Liver (tissue), 9 donors: Measurements from ENCODE around the gene DHRS3. TPM values are rescaled to one million over a fixed set of nuclear protein-coding genes. Genes with fewer than 3 reads are reported as not detected.
A peak's percentile ranks its signal among the peaks of the same experiment; 100 is the strongest.

ENCODE experiments used
- DNase-seq: peaks from one replicate; pipeline ENCODE4 v3.0.0-alpha.2; 2017; ENCODE audit warnings: low spot score
- H3K27ac ChIP-seq, 2 donors: one replicate each; pipeline ENCODE4 v1.7.0; 2013; ENCODE audit warnings: inconsistent platforms in 2 of 2, low read length in 2 of 2, control low read depth in 1 of 2, low read depth in 1 of 2, mild to moderate bottlenecking in 1 of 2
- H3K27me3 ChIP-seq, 4 donors: one replicate each; pipeline versions ENCODE4 v1.6.1 to v1.7.0; 2013; ENCODE audit warnings: low read length in 3 of 4, inconsistent platforms in 1 of 4, mild to moderate bottlenecking in 1 of 4, moderate library complexity in 1 of 4; ENCODE audit not compliant: control insufficient read depth in 4 of 4, insufficient read depth in 4 of 4
- H3K36me3 ChIP-seq, 4 donors: one replicate each; pipeline versions ENCODE4 v1.6.1 to v1.7.0; 2013; ENCODE audit warnings: low read length in 3 of 4, mild to moderate bottlenecking in 3 of 4, low read depth in 1 of 4, moderate library complexity in 1 of 4; ENCODE audit not compliant: control insufficient read depth in 4 of 4, insufficient read depth in 3 of 4
- H3K4me1 ChIP-seq, 4 donors: one replicate each; pipeline versions ENCODE4 v1.6.1 to v1.7.0; 2013; ENCODE audit warnings: low read length in 3 of 4, mild to moderate bottlenecking in 3 of 4, moderate library complexity in 1 of 4; ENCODE audit not compliant: control insufficient read depth in 4 of 4, insufficient read depth in 4 of 4
- H3K4me3 ChIP-seq, 3 donors: one replicate each; pipeline versions ENCODE4 v1.6.1 to v1.7.0; 2013; ENCODE audit warnings: low read length in 3 of 3, control low read depth in 1 of 3, low read depth in 1 of 3, mild to moderate bottlenecking in 1 of 3
- H3K9ac ChIP-seq, 2 donors: one replicate each; pipeline ENCODE4 v1.7.0; 2013; ENCODE audit warnings: low read length in 2 of 2, mild to moderate bottlenecking in 2 of 2, moderate library complexity in 2 of 2, control low read depth in 1 of 2, low read depth in 1 of 2
- H3K9me3 ChIP-seq, 4 donors: one replicate each; pipeline versions ENCODE4 v1.6.1 to v1.7.0; 2013; ENCODE audit warnings: low read length in 3 of 4; ENCODE audit not compliant: control insufficient read depth in 4 of 4
- EGR1 ChIP-seq, 2 donors: IDR thresholded peaks; 2 replicates each; pipeline ENCODE4 v1.6.1; 2016 to 2018; ENCODE audit warnings: antibody characterized with exemption in 2 of 2, low read depth in 2 of 2
- FOXA1 ChIP-seq: IDR thresholded peaks from 2 replicates; pipeline ENCODE4 v1.6.1; 2016; ENCODE audit warnings: antibody characterized with exemption
- FOXA2 ChIP-seq: IDR thresholded peaks from 2 replicates; pipeline ENCODE4 v1.6.1; 2016; ENCODE audit warnings: antibody characterized with exemption
- GABPA ChIP-seq, 2 donors: IDR thresholded peaks in 1 of 2; conservative IDR thresholded peaks in 1 of 2; 2 replicates each; pipeline ENCODE4 v1.6.1; 2016; ENCODE audit warnings: antibody characterized with exemption in 2 of 2, mild to moderate bottlenecking in 1 of 2, moderate library complexity in 1 of 2
- HNF4A ChIP-seq, 2 donors: conservative IDR thresholded peaks; 2 replicates each; pipeline ENCODE4 v1.6.1; 2016; ENCODE audit warnings: antibody characterized with exemption in 2 of 2, mild to moderate bottlenecking in 2 of 2
- HNF4G ChIP-seq: IDR thresholded peaks from 2 replicates; pipeline ENCODE4 v1.6.1; 2016; ENCODE audit warnings: antibody characterized with exemption
- JUND ChIP-seq, 2 donors: IDR thresholded peaks; 2 replicates each; pipeline ENCODE4 v1.6.1; 2016; ENCODE audit warnings: antibody characterized with exemption in 2 of 2
- NR2F2 ChIP-seq: IDR thresholded peaks from 2 replicates; pipeline ENCODE4 v1.6.1; 2016; ENCODE audit warnings: antibody characterized with exemption
- RAD21 ChIP-seq, 2 donors: IDR thresholded peaks; 2 replicates each; pipeline ENCODE4 v1.6.1; 2016; ENCODE audit warnings: antibody characterized with exemption in 2 of 2, mild to moderate bottlenecking in 2 of 2
- RXRA ChIP-seq, 2 donors: IDR thresholded peaks; 2 replicates each; pipeline ENCODE4 v1.6.1; 2017 to 2018; ENCODE audit warnings: antibody characterized with exemption in 2 of 2, mild to moderate bottlenecking in 1 of 2
- SP1 ChIP-seq: IDR thresholded peaks from 2 replicates; pipeline ENCODE4 v1.6.1; 2018; ENCODE audit warnings: antibody characterized with exemption, mild to moderate bottlenecking
- TAF1 ChIP-seq: conservative IDR thresholded peaks from 2 replicates; pipeline ENCODE4 v1.6.1; 2016; ENCODE audit warnings: antibody characterized with exemption, mild to moderate bottlenecking
- YY1 ChIP-seq: IDR thresholded peaks from 2 replicates; pipeline ENCODE4 v1.6.1; 2016; ENCODE audit warnings: antibody characterized with exemption, mild to moderate bottlenecking
- ZBTB33 ChIP-seq: IDR thresholded peaks from 2 replicates; pipeline ENCODE4 v1.6.1; 2016; ENCODE audit warnings: antibody characterized with exemption
- WGBS: extraction: QIAGEN DNeasy Blood & Tissue Kit; methylation state at CpG from one replicate; pipeline ENCODE4 v1.1.7; 2013; 5-methylcytosine and 5-hydroxymethylcytosine counted together
- polyA plus RNA-seq, 2 donors: library from polyadenylated mRNA; stranded (reverse) in 1 of 2; unstranded in 1 of 2; fragments of 200-250 nt in 1 of 2; fragments of >200 nt in 1 of 2; fragmentation: Nextera tagmentation in 1 of 2; extraction: Ambion mirVana in 1 of 2; gene quantifications; one replicate each; pipeline versions ENCODE4 v1.2.1 to v1.2.3, GENCODE V29; 2013 to 2015
- total RNA-seq, 2 donors: library from RNA; depleted of rRNA; stranded (reverse); fragments of >200 nt; gene quantifications; one replicate each; pipeline ENCODE4 v1.2.3, GENCODE V29; 2014
- TF ChIP-seq, protein P1 (sequence below): fragments of 150-350 bp; IDR thresholded peaks from 2 replicates; pipeline ENCODE4 v1.5.1; 2017; ENCODE audit warnings: improper control_type of control experiment, low read depth, low read length; ENCODE audit not compliant: missing input control
- TF ChIP-seq, protein P2 (sequence below): IDR thresholded peaks from 2 replicates; pipeline ENCODE4 v1.6.1; 2016; ENCODE audit warnings: antibody characterized with exemption
- TF ChIP-seq, protein P3 (sequence below): IDR thresholded peaks from 2 replicates; pipeline ENCODE4 v1.6.1; 2016; ENCODE audit warnings: antibody characterized with exemption
- TF ChIP-seq, protein P4 (sequence below): IDR thresholded peaks from 2 replicates; pipeline ENCODE4 v1.6.1; 2016; ENCODE audit warnings: antibody characterized with exemption, mild to moderate bottlenecking
- donor health status: healthy.
- donor health status: healthy.
- donor health status: healthy.
- donor health status: healthy.
- donor health status: healthy.

DHRS3 gene
- total and polyA plus RNA-seq, 4 donors: 62.6 to 185 (median 158) TPM

DNA sequence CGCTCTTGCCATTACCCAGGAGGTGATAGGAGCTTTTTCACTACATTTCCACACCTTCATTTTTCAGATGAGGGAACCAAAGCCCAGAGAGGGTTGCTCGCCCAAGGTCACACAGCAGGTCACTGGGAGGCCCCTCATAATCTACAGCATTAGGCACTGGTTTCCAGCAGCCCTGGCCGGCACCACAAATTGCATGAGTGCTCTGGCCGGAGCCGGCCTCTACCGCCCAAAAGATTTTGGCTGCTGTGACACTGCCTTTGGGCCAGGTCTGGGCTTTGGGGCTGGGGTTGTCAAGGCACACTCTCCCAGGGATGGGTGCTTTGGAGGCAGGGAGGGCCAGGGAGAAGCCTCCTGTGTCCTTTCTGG lies 15.4 kb downstream of the DHRS3 start (continued):
- TF ChIP-seq ZBTB33 (no peak), RXRA (IDR thresholded peaks at IDR 0.05) (no peak)

DNA sequence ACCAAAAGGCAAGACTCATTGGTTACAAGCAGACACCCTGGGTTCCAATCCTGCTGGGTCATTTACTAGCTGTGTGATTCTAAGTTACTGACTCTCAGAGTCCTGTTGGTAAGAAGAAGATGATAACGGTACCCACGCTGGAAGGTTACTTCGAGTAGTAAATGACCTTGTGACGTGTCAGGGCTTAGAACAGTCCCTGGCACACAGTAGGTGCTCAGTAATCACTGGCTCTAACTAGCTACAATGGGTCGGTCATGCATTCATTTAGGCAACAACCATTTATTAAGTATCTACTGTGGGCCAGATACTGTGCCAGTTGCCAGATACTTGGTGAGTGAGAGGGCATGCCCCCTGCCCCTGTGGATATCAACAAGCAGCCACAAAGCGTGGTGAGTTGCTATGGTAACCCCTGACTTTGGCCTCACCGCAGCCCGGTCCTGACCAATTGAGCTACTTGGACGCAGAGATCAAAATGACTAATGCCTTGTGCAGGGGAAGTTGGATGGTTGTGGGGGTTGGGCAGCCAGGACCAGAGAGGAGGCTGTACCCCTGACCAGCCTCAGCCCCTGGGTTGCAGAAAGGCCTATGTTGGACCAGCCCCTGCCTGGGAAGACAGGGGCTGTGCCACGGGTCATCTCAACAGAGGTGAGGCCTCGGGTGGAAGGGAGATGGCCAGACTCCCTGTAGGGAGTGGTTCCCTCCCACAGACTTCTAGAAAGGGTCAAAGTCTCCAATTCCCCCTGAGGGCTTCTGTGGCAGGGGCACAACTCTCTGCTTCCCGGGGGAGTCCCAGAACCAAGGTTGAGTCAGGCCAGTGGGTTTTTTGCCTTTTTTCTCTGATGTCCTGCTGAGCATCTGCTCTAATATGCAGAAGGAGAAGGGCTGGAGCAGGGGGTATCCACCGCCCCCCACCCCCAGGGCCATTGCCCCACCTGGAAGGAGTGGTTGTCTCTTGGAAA lies 16.0 kb downstream of the DHRS3 start:
- Histone ChIP-seq H3K9me3 (no peaks in the 10 kb centered on the region), H3K36me3 (peaks cover 0 to 4% (median 1%) of the 10 kb centered on the region in 4 donors), H3K4me1 (peaks cover 40 to 87% (median 81%) of the 10 kb centered on the region in 4 donors), H3K27ac (peak overlapping the region; percentile 94 to 96), H3K27me3 (no peaks in the 10 kb centered on the region), H3K9ac (peak overlapping the region in 1 of 2 donors; percentile 11), H3K4me3 (no peak overlapping the region)
- no peak for DNase-seq
- TF ChIP-seq JUND (IDR thresholded peaks at IDR 0.05): peak in 1 of 2 donors; percentile 30
- no peak for TF ChIP-seq ZBTB33
- no peak for TF ChIP-seq TAF1
- TF ChIP-seq, protein P1, sequence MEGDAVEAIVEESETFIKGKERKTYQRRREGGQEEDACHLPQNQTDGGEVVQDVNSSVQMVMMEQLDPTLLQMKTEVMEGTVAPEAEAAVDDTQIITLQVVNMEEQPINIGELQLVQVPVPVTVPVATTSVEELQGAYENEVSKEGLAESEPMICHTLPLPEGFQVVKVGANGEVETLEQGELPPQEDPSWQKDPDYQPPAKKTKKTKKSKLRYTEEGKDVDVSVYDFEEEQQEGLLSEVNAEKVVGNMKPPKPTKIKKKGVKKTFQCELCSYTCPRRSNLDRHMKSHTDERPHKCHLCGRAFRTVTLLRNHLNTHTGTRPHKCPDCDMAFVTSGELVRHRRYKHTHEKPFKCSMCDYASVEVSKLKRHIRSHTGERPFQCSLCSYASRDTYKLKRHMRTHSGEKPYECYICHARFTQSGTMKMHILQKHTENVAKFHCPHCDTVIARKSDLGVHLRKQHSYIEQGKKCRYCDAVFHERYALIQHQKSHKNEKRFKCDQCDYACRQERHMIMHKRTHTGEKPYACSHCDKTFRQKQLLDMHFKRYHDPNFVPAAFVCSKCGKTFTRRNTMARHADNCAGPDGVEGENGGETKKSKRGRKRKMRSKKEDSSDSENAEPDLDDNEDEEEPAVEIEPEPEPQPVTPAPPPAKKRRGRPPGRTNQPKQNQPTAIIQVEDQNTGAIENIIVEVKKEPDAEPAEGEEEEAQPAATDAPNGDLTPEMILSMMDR: no peak
- peak in 1 of 2 donors; percentile 59 for TF ChIP-seq HNF4A (conservative IDR thresholded peaks at IDR 0.05)
- TF ChIP-seq GABPA (IDR thresholded peaks at IDR 0.05 in 1 of 2, conservative IDR thresholded peaks at IDR 0.05 in 1 of 2): no peak
- TF ChIP-seq FOXA2: no peak
- TF ChIP-seq FOXA1: no peak
- no peak for TF ChIP-seq YY1
- no peak for TF ChIP-seq HNF4G
- TF ChIP-seq SP1: no peak
- TF ChIP-seq, protein P2, sequence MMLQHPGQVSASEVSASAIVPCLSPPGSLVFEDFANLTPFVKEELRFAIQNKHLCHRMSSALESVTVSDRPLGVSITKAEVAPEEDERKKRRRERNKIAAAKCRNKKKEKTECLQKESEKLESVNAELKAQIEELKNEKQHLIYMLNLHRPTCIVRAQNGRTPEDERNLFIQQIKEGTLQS: no peak
- peak; percentile 24 to 60 for TF ChIP-seq RXRA (IDR thresholded peaks at IDR 0.05)
- TF ChIP-seq, protein P3, sequence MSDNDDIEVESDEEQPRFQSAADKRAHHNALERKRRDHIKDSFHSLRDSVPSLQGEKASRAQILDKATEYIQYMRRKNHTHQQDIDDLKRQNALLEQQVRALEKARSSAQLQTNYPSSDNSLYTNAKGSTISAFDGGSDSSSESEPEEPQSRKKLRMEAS: no peak
- peak; percentile 23 for TF ChIP-seq NR2F2
- TF ChIP-seq, protein P4, sequence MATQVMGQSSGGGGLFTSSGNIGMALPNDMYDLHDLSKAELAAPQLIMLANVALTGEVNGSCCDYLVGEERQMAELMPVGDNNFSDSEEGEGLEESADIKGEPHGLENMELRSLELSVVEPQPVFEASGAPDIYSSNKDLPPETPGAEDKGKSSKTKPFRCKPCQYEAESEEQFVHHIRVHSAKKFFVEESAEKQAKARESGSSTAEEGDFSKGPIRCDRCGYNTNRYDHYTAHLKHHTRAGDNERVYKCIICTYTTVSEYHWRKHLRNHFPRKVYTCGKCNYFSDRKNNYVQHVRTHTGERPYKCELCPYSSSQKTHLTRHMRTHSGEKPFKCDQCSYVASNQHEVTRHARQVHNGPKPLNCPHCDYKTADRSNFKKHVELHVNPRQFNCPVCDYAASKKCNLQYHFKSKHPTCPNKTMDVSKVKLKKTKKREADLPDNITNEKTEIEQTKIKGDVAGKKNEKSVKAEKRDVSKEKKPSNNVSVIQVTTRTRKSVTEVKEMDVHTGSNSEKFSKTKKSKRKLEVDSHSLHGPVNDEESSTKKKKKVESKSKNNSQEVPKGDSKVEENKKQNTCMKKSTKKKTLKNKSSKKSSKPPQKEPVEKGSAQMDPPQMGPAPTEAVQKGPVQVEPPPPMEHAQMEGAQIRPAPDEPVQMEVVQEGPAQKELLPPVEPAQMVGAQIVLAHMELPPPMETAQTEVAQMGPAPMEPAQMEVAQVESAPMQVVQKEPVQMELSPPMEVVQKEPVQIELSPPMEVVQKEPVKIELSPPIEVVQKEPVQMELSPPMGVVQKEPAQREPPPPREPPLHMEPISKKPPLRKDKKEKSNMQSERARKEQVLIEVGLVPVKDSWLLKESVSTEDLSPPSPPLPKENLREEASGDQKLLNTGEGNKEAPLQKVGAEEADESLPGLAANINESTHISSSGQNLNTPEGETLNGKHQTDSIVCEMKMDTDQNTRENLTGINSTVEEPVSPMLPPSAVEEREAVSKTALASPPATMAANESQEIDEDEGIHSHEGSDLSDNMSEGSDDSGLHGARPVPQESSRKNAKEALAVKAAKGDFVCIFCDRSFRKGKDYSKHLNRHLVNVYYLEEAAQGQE: no peak
- no peak for TF ChIP-seq RAD21 (IDR thresholded peaks at IDR 0.05)
- TF ChIP-seq EGR1 (IDR thresholded peaks at IDR 0.05; ENCODE audit: low read depth in 2 of 2): no peak
- WGBS: 44% methylated on average over 13 of the region's 13 CpGs
